Fibroblast of peridontal ligament (primary cell): ENCODE results near the gene PEPD.
A peak's percentile ranks its signal among the peaks of the same experiment; 100 is the strongest.

Experiments used
- DNase-seq: peaks from one replicate; pipeline ENCODE4 v3.0.0-alpha.2; 2010; ENCODE audit errors: extremely low read depth

PEPD gene

GRCh38 chr19:33359581-33359980 is 162.0 kb downstream of the PEPD start:
- DNase-seq = no peak

- DNase-seq = no peak
Measured at GRCh38 chr19:33358408-33358807, 163.2 kb downstream of the PEPD start.

GRCh38 chr19:33357556-33357955 is 164.0 kb downstream of the PEPD start:
- no peak for DNase-seq

- DNase-seq = no peak
Measured at GRCh38 chr19:33355535-33355934, 166.1 kb downstream of the PEPD start.

- peak; percentile 49 for DNase-seq
Measured at GRCh38 chr19:33350538-33351309, 170.9 kb downstream of the PEPD start.

- DNase-seq = no peak
Measured at GRCh38 chr19:33349319-33350289, 172.0 kb downstream of the PEPD start.

GRCh38 chr19:33348301-33349010 is 173.1 kb downstream of the PEPD start:
- DNase-seq = no peak

GRCh38 chr19:33347300-33347699 is 174.3 kb downstream of the PEPD start:
- no peak for DNase-seq

- no peak for DNase-seq
Measured at GRCh38 chr19:33346665-33347064, 174.9 kb downstream of the PEPD start.

GRCh38 chr19:33345163-33345562 is 176.4 kb downstream of the PEPD start:
- DNase-seq = no peak

GRCh38 chr19:33344573-33344925 is 177.0 kb downstream of the PEPD start:
- DNase-seq = no peak

- DNase-seq = peak; percentile 12
Measured at GRCh38 chr19:33343859-33344572, 177.6 kb downstream of the PEPD start.

- no peak for DNase-seq
Measured at GRCh38 chr19:33343301-33343700, 178.3 kb downstream of the PEPD start.

GRCh38 chr19:33340991-33341390 is 180.6 kb downstream of the PEPD start:
- no peak for DNase-seq

GRCh38 chr19:33339016-33339984 is 182.3 kb downstream of the PEPD start:
- DNase-seq = no peak
